Measurements from ENCODE around the gene CYBA. TPM values are rescaled to one million over a fixed set of nuclear protein-coding genes. Genes with fewer than 3 reads are reported as not detected.
"Not testable (repeated sequence)": the region's sequence is repeated elsewhere in the genome, so short reads cannot be mapped to it uniquely, and the experiment has no call there.

CYBA gene
- polyA plus RNA-seq, 3 donors, result 155 to 194 (median 158) TPM

DNA sequence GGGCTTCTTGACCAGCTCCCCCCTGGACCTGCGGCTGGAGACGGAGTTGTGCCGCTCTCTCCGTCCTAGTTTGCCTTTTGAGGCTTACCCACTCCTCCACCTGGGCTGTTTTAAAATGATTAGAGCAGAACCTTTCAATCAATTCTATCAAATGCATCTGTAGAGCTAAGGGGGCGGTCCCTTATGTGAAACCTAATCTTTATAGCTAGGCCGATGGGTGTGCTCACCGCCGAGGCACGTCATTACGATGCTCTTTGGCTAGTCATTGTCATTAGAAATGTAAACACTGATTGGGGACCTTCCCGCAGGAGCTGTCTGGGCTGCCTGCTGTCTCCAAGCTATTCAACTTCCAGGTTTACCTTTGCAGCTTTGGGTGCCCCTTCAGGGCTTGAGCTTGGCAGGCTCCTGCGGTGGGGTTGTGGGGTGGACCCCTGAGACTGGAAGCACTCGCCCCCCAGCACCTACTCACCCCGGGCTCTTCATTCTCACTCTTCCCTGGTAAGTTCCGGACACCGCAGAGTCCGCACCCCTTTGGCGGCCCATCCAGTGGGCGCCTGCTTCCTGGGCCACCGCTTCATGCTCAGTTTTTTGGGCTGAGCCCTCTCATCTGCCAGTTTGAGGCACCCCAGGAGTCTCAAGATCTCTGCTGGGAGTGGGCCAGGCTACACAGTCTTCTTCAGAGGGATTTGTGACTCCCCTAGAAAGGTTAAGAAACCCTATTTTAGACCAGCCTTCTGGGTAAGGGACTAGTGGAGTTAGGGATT lies 33.4 kb downstream of the CYBA start:
- DNase-seq, result no peak

DNA sequence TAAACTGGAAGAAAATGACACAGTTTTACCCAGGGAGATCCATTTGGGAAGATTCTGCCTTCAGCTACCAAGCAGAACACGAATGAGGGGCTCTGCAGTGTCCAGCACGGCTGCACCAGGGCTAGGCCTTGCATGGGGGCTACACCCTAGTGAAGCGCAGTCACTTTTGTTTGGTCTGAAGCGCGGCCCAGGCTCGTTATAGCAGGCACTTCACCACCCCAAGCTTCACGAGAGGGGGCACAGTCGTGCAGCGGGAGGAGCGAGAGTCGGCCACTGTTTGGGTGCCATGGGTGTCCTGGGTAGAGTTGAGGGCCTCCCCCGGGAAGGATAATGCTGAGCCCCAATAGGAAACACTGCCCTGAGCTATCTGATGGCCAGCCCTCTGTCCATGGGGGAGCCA lies 34.1 kb downstream of the CYBA start:
- DNase-seq, result no peak

DNA sequence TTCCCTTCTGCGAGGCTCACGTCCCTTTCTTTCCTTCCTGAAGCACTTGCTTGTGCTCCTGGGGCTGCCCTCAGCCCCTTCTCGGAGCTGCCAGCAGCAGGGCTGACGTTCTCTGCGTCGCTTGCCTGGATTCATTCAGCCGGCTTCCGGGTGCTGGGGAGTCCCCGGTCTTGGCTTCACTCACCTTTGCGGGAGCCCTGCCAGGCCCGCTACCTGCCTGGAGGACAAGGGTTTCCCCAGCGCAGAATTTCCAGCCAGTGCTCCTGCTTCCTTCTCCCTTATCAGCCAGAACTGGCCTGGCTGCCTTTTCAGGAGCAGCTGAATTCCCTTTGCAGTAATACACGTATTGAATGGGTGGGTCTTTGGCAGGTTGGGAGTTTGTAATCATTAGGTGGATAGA lies 34.5 kb downstream of the CYBA start:
- DNase-seq, result no peak

DNA sequence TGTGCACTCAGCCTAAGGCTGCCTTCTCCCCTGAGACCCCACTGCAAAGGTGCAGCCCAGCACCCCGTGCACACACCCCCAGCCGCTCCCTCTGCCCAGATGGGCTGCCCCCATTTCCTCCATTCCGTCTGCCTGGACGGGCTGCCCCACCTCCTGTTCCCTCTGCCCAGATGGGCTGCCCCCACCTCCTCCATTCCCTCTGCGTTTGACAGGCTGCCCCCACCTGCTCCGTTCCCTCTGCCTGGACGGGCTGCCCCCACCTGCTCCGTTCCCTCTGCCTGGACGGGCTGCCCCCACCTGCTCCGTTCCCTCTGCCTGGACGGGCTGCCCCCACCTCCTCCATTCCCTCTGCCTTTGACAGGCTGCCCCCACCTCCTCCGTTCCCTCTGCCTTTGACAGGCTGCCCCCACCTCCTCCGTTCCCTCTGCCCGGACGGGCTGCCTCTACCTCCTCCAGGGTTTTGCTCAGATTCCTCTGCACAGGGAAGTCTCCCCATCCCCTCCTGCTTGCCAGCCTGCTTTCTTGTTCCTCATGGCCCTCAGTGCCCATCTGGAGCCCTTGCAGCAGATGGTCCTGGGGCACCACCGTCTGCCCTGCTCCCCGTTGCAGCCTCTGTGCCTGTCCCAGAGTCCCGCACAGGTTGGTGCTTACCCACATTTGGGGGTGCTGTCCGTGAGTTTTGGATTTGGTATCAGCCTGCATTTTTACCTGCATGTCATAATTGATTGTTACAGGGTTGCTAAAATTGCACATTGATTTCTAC lies 35.9 kb downstream of the CYBA start:
- no peak for DNase-seq

DNA sequence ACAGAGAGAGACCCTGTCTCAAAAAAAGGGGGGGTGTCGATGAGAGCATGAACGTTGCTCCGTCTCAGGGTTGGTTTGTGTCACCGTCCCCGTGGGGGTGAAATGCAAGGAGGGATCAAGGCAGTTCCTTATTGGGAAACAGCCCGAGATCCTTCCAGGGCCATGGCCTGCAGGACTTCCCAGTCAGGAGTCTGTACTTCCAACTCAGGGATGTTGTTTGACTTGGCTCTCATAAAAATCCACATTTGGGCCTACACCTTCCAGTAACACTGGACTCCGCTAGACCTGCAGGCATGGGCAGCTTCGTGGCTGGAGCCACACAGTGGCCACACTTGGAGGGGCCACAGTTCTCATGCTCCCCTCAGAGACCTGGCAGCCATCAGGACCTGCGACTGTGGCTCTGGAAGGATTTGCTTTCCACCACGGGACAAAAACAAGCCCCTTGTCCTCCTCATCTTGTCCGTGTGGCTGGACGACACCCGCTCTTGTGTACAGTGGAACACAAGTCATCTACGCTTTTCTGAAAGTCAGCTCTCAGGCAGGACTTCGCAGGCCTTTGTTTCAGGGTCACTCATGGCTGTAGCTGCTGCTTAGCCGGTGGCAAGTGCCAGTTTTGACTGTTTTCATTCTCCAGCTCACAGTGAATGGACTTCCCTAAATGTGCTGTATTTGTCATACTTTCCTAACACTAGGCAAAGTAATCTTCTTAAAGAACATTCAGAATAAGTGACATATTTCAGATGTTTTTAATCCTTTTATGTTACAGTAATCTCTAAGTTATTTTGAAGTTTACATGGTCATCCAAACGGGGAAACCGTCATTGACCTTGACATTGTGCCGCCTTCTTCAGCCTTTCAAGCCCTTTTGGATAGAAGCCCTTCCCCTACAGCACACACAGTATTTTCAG lies 36.7 kb downstream of the CYBA start:
- DNase-seq, result no peak

DNA sequence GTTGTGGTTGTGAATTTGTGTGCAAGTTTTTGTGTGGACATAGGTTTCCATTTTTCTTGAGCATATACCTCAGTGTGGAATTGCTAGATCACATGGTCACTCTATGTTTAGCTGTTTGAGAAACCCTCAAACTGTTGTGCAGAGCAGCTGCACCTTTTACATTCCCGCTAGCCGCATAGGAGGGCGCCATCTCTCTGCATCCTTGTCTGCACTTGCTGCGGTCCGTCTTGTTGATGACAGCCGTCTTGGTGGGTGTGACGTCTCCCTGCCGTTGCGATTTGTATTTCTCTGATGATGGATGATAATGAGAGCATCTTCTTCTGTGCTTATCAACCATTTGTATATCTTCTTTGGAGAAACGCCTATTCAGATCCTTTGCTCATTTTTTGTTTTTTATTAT lies 37.6 kb downstream of the CYBA start:
- DNase-seq, result no peak

DNA sequence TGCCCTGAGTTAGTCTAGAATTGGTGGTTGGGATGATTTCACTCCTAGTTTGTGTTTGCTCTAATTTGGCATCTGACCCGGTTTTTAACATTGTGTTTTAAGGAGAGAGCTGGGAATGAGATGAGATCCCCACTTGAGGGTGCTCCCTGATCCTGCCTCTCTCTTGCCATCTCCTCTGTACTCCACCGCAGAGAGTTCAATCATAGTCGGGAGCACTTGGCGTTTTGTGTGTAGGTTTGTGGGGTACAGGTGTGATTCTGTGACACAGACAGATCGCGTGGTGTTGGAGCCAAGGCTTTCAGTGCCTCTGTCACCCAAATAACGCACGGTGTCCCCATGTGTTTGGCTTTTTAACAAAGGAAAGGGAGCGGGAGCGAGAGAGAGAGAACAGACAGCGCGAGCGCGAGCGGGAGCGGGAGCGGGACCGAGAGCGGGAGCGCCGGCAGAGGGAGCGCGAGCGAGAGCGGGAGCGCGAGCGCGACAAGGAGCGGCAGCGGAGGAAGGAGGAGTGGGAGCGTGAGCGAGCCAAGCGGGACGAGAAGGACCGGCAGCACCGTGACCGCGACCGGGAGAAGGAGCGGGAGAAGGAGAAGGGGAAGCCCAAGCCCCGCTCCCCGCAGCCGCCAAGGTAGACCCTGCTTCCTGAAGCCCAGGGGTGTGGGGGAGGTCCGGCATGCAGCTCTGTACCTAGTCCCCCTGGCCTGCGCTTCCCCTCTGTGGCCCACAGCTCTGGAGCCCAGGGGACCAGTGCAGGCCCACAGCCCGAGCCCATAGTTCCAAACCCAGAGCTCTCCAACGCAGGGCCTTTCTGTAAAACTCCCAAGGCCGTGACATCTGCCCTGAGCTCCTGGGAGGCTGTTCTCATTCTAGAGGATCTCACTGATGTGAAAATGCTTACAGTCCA lies 39.7 kb downstream of the CYBA start:
- DNase-seq, result peak; percentile 72

DNA sequence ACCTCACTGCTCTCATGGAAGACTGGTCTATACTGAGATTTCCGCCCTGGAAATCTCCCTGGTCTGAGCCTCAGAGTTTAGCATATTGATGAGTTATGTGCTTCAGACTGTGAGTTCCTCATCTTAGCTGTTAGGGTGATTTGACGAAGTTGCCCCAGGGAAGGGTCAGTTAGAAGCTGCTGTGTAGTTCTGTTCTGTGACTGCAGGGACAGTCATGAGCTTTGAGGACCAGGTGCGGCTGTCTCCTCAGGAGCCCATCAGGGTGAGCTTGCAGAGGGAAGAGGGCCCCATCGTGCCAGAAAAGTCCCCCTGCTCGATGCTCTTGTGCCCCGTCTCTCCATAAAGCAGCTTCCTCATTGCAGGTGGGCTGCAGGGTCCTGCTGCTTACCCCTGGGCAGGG lies 40.8 kb downstream of the CYBA start:
- DNase-seq, result no peak

DNA sequence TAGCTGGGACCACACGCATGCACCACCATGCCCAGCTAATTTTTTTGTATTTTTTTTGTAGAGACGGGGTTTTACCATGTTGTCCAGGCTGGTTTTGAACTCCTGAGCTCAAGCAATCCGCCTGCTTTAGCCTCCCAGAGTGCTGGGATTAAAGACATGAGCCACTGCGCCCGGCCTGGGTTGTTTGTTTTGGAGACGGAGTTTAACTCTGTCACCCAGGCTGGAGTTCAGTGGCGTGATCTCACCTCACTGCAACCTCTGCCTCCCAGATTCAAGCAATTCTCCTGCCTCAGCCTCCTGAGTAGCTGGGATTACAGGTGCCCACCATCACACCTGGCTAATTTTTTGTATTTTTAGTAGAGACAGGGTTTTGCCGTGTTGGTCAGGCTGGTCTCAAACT lies 41.4 kb downstream of the CYBA start:
- not testable (repeated sequence) for DNase-seq

DNA sequence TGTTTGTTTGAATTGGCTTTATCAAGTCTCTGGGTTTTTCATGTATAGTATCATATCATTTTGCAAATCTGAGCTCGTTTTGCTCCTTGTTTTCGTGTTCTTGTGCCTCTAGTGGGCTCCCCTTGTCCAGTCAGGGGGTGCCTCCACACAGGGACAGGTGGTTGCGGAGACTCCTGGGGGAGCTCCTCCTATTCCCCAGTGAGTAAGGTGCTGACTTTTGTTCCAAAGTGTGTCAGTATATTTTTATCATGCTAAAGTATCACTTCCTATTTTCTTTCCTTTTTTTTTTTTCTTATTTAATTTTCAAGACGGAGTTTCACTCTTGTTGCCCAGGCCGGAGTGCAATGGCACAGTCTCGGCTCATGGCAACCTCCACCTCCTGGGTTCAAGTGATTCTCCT lies 42.8 kb downstream of the CYBA start:
- DNase-seq, result no peak

DNA sequence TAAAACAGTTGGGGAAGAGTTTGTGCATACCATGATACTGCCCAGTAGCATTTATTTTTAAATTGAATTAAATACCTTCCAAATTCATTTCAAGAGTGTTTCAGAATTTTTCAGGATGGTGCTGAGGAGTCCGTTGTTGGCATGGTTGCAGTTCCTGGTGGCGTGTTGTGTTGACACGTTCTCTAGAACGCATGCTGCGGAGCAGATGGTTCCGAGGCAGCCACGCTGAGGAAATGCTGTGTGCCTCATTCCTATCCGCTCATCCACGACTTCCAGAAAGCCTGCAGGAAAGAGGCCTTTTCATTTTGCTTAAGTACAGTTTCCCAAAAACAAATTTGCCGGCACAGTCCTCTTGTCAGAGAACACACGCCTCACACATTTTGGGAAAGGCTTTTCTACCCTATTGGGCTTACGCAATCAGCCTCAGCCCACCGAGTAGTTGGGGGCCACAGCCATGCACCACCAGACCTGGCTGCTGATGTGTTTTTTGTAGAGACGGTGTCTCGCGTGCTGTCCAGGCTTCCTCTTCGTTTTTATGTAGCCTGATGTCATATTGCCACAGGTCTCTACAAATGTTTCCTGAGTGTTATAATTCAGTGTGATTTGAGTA lies 44.6 kb downstream of the CYBA start:
- no peak for DNase-seq

DNA sequence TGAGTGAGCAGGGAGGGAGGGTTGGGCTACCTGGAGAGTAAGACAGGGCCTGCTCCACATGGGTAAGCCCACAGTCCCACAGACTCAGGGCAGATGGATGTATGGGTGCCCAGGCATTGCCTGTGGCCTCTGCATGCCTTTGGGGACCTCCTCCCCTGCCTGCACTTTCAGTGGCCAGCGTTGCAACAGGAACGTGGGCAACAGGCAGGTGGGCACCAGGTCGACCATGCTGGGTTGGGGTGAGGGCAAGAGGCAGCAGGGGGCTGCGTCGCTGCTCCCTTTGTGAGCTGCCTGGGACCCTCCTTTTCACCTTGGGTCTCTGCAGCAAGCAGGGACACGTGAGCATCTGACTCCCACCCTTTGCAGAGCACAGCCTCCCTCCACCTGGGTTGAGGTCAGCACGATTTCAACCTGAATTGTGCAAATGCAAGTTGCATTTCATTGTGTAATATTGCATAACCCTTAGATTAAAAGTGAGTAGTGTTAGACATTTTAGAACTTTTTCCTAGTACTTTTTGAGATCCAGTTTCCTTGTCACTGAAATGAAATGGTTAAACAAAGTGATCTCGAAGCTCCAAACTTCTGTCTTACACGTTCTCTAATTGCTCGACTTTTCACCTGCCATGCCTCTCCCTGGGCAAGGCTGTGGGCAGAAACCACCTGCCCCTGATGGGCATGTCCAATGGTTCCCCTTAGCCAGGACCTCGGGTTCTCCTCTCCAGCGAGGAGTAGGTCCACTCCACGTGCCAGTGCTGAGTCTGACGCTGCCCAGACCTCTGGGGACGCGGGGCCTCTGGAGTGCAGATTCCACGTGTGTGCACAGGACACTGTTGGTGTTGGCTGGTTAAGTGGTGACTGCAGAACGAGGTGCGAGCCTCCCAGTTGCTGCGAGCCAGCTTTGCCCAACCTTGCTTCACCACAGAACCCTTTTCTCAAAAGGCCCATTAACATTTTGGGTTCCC lies 45.4 kb downstream of the CYBA start:
- DNase-seq, result no peak

DNA sequence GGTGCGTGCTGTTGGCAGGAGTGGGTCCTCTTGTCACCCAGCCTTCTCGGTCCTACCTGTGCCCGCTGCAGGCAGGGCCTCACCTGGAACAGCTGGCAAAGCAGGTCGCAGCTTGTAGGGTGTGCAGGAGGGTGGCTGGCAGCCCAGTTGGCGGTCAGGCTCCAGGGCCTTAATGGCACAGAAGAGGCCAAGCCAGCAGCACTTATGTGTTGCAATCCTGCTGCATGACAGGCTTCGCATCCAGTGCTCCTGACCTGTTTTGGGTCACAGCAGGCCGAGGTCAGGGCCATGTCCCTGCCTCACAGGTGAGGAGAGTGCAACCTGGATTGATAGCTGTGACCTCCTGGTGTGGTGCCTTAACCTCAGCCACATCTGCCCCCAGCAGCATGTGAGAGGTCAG lies 48.8 kb downstream of the CYBA start:
- no peak for DNase-seq

DNA sequence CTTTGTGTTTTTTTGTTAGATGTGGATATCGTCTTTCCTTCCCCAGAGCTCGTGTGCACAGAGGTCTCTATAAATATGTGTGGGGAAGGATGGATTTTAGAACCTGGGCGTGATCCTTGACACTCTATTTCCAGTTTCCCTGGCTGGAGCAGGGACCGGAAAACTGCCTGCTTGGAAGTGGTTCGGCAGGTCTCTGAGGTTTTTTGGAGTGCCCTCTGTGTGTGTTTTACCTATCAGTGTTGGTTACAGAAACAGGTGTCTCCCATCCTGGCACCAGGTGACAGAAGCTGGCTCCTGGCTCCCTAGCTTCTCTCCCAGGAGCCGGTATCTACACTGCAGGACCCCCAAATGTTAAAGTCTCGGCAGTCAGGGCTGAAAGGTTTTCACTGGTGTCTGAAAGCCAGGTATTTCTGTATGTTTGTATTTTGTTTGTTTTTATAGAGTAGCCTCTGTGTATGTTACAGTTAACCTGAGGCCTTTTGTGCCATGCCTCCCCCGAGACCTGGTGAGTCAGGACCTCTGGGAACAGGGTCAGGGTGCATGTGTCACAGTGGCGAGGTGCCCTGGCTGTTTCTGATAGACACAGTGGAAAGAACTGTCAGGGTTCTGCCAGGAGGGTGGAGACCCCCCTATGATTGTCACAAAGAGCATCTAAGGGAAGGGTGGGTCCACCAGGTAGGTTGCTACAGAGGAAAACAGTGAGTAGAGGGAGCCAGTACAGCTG lies 49.4 kb downstream of the CYBA start:
- DNase-seq, result no peak

DNA sequence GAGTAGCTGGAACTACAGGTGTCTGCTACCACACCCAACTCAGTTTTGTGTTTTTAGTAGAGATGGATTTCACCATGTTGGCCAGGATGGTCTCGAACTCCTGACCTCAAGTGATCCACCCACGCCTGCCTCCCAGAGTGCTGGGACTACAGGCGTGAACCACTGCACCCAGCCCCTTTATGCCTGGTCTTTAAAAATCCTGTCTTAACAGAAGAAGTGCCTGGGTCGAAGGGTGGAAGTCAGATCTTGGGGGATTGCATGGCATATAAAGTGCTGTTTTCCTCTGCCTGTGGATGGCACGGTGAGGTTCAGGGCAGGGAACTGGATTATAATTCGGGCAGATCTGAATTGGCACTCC lies 50.3 kb downstream of the CYBA start:
- no peak for DNase-seq

DNA sequence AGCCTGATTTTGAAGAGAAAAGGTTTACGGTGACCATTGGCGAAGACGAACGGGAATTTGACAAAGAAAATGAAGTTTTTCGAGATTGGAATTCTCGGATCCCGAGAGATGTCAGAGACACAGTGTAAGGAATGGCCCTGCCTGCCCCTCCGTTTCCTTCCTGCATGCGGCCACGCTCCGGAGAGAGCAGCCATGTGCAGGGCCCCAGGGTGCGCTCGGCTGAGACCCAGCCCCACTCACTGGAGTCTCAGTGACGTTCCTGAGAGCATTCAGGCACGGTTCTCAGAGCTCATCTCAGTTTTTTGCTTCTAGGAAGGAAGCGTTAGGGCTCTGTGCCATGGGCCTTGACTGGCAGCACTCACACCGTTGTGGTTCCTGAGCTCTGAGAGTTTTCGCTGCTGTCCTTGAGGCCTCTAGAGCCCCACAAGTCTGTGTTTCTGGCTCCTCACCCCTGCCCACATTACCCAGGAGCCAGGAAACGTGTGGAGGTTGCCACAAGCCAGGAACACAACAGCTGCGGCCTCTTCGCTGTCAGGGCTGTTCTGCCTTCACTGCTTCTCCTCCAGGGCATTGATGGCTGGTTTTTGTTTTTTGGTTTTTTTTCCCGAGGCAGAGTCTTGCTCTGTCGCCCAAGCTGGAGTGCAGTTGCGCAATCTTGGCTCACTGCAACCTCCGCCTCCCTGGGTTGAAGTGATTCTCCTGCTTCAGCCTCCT lies 50.9 kb downstream of the CYBA start:
- no peak for DNase-seq

DNA sequence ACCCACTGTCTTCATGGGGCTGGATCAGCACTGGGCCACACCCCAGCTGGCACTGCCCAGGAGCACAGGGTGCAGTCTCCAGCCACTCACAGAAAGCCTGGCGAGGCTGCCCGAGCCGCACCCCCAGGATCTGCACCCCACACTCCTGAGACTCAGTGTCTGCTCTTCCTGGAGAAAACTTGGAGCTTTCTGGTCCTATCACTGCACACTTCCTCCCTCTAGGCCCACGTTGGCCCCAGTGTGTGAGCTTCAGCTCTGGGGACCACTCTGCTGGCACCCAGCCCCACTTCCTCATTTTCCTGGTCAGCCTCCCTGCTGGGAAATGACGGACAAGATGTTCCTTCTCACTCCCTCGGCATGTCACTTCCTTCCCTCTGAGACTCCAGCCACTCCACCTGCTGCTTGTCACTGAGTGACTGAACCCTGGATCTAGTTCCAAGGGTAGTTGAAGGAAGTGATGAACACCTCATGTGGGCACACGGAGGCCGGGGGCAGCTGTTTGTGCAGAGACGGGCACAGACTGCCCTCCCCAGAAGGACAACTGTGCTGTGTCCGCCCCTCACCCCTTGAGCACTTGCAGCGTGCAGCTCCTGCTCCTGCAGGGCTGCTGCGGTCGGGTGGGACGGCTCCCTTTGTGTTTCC lies 51.6 kb downstream of the CYBA start:
- DNase-seq, result peak; percentile 14
